EH (cell line): ENCODE measurements around the gene MED9.

Experiments used
- DNase-seq: peaks from one replicate; pipeline ENCODE4 v3.0.0-alpha.2; 2015; ENCODE audit warnings: low read depth

The MED9 gene

DNA sequence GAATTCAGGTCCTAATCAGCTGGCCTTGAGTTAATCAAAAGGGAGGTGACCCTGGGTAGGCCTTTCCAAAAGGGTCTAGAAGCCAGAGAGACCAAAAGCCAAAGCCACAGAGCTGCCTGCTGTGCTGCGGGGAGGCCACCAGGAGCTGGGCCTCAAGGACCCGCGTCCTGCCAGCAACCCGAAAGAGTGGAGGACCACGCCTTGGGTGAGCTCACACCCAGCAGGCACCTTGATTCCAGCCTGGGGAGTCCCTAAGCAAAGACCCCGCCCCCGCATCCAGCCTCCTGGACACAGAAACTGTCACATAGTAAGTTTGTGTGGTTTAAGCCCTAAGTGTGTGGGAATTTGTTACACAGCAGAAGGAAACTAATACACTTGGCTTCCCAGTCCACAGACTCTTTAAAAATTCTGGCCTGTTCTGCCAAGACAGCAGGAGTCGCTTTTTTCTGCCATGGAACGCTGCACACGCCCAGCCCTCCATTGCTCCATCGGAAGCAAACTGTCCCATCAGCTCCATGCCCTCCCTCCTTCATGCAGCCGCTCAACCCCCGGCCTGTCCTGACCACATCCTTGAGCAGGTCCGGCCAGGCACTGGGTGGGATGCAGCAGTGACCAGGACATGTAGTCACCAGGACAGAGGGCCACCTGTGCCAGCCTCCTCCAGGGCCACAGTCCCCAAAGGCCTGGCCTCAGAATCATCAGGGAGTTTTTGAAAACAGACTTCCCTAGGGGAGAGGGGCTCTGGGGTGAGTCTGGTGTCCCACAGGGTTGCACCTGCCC is 40.3 kb downstream of the MED9 start:
- DNase-seq = no peak

DNA sequence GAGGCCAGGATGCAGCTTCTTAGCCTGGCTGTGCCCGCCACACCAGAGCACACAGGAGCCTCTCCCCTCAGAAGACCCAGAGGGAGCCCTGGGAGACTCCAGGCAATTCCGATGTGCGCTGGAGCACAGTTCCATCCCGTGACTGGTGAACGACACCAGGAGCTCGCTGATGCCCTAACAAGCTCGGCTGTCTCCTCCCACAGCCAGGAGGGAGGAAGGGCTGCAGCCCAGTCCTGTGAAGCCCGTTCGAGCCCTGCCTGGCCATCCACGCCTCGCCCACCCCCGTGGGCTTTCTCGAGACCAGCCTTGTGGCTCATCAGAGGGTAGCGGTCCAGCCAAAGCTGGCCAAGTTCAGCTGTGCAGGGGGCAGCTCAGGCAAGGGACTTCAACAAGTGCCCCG is 41.2 kb downstream of the MED9 start:
- DNase-seq = no peak

DNA sequence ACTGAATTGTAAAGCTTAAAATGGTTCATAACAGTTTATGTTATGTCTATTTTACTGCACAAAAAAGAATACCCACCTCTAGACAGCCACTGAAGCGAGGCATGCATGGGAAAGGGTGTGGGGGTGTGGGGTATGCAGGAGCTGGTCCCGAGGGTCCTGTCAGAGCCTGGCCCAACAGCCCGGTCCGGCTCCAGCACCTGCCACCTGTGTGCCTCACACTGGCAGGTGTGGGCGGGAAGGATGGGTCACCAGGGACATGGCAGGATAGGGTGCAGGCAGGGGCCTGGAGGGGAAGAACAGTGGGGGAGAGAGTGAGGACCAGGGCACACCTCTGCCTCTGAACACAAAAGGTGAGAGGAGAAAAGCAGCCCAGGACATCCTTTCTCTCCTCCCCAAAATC is 42.2 kb downstream of the MED9 start:
- no peak for DNase-seq

DNA sequence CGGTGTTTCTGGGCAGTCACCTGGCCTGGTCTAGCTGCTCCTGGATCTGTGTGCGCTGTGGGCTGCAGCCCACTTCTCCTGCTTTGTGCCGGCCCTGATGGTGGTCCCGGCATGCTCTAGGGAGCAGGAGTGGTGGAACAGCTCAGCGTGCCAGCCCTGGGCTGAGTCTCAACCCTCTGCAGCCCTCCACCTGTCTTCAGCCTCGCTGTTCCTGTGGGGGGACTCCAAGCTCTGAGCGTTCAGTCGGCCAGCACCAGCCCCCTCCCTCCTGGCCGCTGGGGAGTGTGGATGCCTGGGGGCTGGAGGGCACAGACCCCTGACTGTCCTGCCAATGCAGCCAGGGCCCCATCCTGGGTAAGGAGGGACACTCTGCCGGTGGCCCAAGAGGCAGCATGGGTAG is 43.1 kb downstream of the MED9 start:
- DNase-seq = no peak

DNA sequence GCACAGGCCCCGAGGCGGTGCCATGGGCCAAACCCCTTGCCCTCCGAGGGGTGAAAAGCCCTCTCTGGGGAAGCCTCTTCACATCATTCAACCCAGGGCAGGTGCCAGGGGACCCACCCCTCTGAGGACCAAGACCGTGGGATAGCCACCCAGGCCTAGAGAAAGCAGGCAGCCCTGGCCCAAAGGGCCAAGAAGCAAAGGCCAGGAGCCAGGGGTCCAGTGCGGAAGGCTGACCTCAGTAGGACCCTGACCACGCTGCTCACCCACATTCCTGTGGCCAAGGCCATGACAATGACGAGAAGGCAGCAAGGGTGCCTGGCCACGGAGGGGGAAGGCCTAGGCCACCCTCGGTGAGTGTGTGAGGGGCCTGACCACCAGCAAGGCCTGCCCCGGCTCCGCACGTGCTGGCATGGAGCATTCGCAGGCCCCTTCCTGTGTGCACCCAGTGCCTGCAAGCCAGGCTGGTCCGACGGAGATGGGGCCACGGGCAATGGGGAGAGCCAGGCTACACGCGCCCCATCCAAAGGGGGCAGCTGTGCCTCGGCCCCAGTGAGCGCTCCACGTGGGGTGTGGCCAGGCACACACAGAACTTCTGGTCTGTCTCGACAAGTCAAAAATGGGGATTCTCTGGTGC is 43.9 kb downstream of the MED9 start:
- DNase-seq = no peak

DNA sequence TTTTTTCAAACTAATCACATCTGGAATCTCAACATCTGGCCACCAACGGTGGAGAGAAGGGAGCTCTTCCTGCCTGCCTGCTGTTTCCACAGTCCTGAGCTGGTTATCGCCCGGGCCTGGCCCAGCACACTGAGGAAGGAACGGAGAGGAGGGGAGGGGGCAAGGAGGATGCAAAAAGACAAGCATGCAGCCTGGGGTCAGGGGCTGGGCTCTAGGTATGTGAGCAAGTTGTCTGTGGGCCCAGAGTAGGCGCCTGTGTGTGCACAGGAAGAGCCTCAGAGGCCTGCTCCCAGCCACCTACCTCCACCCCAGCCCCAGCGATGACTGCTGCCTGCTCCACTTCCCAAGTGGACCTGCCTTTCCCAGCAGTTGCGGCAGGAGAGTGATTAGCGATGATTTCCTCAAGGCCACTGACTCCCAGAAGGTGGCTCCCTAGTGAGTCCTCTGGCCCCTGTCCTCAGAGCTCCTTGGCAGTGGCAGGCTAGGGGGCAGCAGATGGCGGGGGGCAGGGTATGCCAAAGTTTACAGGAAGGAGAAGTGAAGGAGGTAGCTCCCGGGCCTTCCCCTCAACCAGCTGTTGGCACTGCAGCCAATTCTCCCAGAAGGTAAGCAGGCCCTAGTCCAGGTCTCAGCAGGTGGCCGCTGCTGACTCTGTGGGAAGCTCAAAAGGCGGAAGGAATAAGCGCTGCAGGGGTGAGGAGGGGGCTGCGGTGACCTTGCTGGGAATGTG is 46.4 kb downstream of the MED9 start:
- no peak for DNase-seq

DNA sequence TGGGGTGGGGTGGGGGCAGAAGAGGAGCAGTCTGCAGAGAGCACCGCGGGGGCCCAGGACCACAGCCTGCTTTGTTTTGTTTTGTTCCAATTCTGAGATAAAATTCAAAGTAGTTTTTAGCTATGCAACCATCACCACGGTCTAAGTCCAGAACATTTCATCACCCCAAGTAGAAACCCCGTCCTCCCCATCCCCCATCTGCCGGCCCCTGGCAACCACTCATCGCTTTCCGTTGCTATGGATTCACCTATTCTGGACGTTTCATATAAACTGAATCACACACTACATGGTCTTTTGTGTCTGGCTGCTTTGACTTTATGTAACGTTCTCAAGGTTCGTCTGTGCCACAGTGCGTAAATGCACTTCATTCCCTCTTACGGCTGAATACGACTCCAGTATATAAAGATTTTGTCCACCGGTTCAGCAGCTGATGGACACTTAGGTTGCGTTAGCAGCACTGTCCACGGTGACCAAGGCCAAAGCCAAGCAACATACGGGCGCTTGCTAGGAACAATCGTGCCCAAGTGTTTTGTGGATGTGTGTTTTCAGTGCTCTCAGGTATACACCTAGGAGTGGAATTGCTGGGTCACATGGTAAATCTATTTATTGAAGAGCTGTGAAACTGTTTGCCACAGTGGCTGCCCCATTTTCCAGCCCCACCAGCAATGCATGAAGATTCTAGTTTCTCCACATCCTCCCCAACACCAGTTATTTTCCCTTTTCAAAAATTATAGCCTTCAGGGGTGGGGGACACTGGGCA is 47.1 kb downstream of the MED9 start:
- no peak for DNase-seq

DNA sequence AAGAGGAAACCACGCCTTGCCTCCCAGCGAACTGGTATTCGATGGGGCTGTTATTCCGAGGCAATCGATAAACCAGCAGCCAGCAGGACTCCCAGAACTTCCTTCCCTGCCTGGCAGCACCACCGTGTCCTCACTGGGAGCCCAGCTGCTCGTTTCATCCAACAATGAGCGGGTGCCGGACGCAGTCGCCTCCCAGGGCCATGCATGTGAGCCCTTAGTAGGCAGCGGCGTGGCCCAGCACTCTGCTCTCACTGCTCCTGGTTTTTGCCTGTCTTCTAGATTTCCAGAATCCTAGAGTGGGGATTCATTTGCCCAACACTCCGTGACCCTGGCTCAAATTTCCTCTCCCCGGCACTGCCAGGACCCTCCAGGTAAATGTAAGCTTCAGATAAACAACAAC is 48.5 kb downstream of the MED9 start:
- no peak for DNase-seq

DNA sequence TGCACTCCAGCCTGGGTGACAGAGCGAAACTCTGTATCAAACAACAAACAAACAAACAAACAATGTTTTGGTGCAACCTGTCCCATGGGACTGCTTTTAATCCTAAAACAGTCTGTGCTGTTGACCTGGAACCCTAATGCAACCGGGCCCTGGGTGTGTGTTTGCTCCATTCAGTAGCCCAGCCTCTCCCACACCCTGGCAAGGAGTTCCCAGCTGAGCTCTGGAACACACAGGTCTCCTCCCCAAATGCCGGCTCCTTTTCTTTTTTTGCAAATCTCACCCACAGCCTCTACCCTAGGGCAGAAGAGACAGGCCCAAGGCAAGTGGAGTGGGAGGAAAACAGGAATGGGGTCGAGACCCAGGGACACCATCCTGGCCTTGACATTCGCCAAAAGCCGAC is 49.2 kb downstream of the MED9 start:
- DNase-seq = no peak

DNA sequence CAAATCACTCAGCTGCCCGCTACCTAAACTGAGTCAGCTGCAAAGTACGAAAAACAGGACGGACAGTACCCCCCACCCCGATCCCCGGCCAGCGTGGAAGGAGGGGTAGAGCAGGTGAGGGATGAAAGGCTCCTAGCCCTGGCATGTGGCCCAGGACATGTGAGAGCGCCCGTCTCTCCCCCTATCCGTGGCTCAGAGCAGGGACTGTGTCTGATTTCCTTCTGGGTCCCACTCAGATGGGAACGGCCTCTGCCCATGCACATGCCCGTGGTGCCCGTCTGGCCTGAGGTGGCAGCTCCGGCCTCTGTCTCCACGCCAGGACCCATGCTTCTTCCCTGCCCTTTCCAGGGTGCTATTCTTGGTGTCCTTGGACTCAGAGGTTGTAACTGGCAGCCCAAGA is 49.6 kb downstream of the MED9 start:
- no peak for DNase-seq

DNA sequence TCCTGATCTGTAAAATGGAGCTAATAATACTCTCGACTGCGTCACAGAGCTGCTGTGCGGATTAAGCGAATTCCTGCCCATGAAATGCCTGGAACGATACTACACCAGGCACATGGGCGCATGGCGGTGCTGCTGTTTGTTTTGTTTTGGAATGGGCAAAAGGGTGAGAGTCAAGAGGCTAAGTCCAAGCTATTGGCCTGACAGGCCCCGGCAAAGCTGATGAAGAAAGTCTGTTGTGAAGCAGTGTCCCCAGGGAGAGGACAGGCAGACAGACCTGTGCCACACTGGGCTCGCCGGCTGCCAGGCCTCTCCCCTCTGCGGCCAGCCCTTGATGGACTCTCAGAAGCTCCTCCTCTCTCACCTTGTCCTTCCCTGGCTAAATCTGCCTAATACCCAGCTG is 50.7 kb downstream of the MED9 start:
- no peak for DNase-seq

DNA sequence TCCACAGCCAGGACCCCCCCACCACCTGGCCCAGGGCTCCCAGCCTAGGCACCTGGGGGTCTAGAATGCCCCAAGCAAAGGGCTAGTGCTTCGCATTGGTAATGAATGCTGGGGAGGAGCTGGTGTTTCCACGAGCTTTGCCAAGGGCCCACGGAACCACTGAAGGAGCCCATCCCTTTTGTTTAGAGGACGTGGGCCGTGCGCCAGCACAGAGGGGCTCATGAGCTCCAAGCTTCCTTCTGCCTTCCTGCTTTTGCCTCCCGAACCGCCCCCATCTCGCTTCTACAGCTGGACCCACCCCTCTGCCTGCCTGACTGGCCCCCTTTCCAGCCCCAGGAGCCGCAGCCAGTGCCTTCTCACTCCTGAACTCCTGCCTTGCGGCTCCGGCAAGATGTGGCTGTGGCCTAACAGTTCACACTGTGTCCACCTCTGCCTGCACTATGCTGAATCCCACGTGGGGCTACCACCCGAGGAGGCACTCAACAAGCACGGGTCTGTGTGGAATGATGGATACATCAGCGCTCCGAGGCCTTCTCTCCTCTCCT is 51.2 kb downstream of the MED9 start:
- no peak for DNase-seq

DNA sequence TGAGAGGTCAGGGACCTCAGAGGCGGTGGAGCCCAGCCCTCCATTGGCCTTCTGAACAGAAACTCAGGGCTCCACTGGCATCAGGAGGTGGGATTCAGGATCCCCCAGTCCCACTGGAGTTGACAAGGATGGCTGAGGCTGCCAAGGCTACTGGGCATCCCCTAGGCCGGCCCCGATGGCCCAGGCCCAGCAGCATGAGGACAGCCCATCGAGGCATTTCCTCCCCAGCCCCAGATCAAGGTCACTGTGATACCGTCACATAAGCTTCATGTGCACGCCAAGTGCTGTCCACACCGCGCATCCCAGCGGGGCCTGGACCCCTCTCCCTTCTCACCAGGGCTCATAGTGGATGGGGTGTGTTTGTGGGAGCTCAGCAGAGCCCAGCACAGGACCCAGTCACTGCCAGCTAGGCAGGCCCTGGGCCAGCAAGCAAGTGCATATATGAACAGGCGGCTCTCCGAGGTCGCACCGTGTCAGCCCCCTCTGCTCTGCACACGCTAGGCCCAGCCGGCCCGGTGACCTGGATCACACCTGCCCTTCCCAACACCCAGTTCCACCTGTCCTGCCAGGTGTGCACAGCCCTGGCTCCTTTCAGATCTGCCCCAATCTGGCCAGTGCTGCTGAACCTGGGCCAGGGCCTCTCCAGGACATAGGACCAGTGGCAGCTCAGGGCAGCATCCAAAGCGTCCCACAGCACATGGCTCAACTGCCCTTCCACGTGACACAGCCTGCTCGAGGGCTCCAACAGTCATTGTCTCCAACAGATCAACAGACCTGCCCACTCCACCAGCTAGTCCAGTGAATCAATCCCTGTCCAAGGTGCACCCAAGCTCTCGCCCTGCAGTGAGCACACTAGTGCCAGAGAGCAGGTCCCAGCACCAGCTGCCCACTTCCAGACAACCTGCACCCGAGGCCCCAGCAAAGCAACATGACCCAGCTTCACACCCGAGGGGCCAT is 52.2 kb downstream of the MED9 start:
- no peak for DNase-seq

DNA sequence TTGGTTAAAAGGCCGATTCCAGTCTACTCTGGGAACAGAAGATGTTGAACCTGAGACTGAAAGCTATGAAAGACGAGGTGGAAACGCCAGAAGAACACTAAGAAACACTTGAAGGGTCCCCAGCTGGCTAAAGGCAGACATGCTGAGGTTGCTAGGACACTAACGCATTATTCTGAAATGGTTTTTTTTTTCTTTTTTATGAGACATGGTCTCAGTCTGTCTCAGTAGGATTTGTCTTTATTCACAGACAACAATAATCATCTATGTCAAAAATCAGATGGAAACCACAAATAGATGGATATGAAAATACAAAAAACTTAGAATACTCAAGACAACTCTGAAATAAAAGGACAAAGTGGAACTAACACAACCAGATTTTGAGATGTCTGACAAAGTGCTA is 54.4 kb downstream of the MED9 start:
- DNase-seq = no peak

DNA sequence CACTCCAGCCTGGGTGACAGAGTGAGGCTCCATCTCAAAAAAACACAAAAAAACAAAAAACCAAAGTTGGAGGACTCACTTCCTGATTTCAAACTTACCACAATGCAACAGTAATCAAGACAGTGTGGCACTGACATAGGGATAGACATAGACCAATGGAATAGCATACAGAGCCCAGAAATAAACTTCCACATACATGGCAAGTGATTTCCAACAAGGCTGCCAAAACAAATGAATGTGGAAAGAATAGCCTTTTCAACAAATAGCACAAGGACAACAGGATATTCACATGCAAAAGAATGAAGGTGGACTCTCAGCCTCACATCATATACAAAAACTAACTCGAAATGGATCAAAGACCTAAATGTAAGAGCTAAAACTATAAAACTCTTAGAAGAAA is 56.2 kb downstream of the MED9 start:
- DNase-seq = no peak

DNA sequence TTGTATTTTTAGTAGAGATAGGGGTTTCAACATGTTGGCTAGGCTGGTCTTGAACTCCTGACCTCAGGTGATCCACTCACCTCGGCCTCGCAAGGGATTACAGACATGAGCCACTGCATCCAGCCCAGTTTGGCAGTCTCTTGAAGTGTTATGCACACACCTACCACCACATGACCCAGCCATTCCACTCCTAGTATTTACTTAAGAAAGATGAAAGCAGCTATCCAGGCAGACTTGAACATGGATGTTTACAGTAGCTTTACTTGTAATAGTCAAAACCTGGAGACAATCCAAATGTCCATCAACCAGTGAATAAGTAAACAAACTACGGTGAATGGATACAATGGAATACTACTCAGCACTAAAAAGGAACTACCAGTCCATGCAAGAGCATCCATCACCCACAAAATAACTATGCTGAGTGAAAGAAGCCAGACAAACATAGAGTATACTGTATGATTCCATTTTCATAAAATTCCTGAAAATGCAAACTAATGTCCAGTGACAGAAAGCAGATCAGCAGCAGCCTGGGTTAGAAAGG is 57.2 kb downstream of the MED9 start:
- no peak for DNase-seq

DNA sequence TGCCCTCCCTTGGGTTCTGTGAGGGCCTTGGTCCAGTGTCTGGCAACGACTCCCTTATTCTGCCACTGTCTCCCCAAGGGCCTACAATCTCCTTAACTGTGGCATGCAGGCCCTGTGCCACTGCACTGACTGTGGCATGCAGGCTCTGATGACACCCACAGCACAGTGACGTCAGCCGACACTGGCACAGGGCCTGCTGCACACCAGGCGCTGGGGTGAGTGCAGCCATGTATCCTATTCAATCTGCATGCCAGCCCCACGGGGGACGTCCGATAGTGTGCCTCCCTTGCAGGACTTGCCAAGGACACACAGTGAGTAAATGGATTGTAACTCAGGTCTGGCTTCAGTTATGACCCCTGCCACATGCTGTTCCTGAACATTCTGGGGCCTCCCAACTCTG is 59.2 kb downstream of the MED9 start:
- DNase-seq = peak; percentile 81

DNA sequence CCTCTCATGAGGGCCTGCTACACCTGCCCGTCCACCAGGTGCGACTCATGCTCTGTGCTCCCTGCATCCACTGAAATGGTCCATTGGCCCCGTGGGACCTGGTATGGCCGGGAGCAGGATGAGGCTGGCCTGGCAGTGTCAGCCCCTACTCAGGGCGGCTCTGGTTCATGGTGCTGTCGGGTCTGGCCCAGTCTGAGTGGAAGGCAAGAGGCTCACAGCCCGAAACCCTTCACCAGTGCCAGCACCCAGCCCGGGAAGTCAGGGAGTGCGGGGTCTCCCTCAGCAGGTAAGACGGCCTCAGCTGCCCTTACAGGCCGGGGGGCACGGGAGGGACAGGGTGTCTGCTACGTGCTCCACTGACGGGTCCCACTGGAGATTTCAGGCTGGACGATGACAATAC is 59.9 kb downstream of the MED9 start:
- DNase-seq = no peak

DNA sequence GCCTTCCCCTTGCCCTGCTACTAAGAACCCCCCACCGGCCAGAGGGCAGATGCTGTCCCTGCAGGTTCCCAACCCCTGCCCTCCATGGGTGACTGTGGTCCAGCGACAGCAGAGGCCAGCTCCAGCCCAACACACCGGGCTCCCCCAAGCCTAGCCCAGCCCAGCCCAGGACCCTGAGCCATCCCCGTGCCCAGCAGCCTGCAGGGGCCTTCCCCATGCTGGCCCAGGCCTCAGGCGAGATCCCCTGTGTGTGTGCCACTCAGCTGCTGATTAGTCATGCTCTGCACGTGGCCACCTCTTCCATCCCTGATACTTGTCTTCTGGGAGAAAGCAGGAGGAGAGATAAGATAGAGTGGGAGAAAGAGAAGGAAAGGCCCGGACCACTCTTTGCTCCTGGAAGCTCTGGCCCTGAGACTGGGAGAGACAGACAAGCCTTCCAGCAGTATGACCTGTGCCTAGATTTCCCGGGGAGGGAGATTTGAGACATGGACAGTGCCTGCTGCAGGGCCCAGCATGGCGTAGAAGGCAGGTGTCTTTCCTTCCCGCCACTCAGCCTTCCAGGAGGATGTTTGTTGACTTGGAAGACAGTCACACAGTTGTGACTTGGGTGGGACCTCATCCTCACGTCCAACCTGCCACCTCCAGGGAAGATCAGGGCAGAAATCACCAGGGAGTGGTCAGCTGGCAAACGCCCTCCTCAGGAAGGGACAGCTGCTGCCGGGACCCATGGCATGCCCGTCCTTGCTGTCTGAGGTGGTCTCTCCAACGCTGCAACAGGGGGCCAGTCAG is 60.7 kb downstream of the MED9 start:
- DNase-seq = peak; percentile 11
